Muscle of back (tissue), 11 donors: ENCODE data around the gene ACMSD. TPM values are rescaled to one million over a fixed set of nuclear protein-coding genes. Genes with fewer than 3 reads are reported as not detected.

Experiments used
- DNase-seq, 3 donors: peaks; one replicate each; pipeline versions ENCODE4 v3.0.0 to v3.0.0-alpha.2; 2013
- polyA plus RNA-seq, 10 donors: library from polyadenylated mRNA; unstranded; fragments of 120-200 nt; gene quantifications; one replicate each; pipeline ENCODE4 v1.2.1, GENCODE V29; 2013; ENCODE audit not compliant: insufficient read length in 10 of 10

Gene ACMSD
- polyA plus RNA-seq, 10 donors, result 0.09 to 1.4 (median 0.49) TPM

GRCh38 chr2:134946073-134946472, 107.7 kb downstream of the ACMSD start:
- DNase-seq, result no peak

GRCh38 chr2:134949981-134950708, 111.7 kb downstream of the ACMSD start:
- no peak for DNase-seq

GRCh38 chr2:134950886-134951285, 112.5 kb downstream of the ACMSD start:
- DNase-seq, result no peak

Other genes starting within 250 kb of the ACMSD start
- 1 to 10 TPM in 4 of 10 donors, under 1 TPM in 6; 0.67 to 2.2 (median 0.96) TPM for gene TMEM163, start 119.6 kb upstream of the ACMSD start, polyA plus RNA-seq
- gene CCNT2, start 80.2 kb downstream of the ACMSD start, polyA plus RNA-seq, result 10 to 100 TPM; 23.4 to 54.3 (median 34.1) TPM
- under 1 TPM in 4 of 10 donors, not detected in 6; 0.08 to 0.13 (median 0.10) TPM for gene MAP3K19, start 208.8 kb downstream of the ACMSD start, polyA plus RNA-seq
- gene RAB3GAP1, start 213.7 kb downstream of the ACMSD start, polyA plus RNA-seq, result 10 to 100 TPM; 31.2 to 43.6 (median 34.7) TPM